OCI-M1 (cell line): ENCODE data around the gene HOXD9.

Experiments
- DNase-seq: peaks from one replicate; lab custom pipeline; 2025; lab: John Stamatoyannopoulos, UW

The HOXD9 gene

DNA sequence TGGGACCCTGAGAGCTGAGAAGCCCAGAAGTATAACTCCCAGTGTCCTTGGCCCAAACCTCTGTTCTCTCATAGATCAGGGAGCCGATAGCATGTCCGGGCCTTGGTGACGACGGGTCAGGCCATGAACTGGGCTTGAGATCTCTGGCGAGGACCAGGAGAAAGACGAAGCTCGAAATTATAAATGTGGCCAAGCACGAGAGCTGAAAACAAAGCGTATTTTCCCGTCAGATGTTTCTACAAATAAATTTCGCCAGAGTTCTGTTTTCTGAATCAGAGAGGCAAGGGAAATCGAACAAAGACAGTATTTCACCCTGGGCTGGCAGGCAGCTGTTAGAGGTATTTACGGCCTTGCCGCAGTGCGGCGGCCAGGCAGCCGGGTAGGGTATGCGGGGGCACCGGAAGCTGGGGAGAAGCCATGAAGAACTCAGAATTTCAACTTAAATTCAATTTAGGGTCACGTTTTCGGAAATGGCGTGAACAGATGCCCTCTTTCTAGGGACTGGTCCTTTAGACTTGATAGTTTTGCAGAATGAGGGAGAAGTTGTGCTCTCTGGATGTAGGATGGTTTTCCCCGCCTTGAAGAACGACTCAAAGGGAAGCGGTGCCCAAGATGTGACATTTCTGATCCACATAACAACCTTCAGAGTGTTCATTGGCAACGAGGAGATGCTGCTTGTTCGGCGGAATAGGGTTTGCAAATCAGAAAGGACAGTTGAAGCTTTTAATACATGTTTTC is 16.6 kb downstream of the HOXD9 start:
- no peak for DNase-seq

DNA sequence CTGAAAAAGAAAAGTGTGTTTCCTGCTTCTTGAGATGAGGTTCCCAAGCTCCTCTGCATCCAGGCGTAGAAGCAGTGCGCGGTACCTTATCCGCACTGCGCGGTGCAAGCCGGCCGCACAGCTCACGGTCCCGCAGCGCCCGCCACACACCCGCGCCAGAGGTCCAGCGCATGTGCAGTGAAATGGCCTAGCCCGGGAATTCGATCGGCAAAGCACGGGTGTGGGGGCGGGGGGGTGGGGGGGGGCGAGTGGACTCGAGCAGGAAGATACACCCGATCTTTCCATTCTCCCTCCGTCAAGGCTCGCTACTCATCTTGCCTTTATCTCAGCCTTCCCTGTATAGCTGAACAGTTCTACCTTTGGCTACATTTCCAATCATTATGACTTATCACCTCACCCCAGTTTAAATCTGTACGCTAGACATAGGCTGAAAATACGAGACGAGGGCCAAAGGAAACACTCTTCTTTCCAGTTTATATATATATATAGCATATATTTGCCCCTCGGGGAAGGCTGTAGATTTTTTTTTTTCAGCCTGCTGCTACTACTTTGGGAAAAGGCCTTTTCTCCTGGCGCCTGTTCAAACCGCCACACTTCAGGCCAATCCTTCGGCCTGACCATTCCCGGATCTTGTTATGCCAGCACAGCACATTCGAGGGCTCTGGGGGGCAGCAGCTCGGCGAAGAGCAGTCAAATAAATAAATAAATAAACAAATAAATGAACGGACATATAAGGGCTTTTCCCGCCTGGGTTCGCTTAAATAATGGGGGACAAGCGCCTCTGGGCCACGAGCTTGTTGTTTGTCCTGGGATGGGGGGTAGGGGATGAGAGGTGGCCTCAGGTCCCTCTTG is 17.4 kb downstream of the HOXD9 start:
- DNase-seq, result no peak

DNA sequence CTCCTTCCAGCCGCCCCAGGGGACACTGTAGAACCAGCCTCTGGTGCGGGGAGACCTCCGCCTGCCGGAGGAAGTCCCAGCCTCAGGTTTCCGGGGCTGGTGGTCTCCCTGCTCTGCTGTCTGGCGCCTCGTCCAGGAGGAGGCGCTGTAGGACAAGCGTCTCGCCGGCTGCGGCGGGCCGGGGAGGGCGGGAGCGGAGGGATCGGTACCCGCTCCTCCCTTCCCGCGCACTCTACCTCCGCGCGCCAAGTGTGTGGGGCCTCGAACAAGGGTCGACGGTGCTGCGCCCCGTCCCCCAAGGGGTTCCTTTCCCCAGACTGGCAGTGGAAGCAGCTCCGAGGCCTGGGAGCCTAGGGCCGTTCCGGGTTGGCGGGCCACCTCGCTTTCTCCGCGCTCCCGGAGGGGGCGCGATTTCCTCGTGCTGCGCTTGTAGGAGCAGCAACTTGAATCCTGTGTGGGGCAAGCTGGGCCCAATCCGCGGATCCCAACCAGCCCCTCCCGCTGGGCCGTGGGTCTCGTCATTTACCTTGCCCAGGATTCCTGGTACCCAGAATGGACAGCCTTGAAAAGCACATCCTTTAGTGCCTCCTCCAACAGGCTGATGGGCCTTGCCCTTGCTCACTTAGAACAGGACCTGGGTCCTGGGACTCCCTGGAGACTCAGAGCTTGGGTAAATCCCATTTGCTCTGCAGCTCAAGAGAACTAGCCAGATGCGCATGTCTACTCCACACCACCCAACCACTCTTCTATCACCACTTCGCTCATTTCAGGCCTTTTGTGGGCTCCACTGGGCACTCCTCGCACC is 18.2 kb downstream of the HOXD9 start:
- peak; percentile 93 for DNase-seq

DNA sequence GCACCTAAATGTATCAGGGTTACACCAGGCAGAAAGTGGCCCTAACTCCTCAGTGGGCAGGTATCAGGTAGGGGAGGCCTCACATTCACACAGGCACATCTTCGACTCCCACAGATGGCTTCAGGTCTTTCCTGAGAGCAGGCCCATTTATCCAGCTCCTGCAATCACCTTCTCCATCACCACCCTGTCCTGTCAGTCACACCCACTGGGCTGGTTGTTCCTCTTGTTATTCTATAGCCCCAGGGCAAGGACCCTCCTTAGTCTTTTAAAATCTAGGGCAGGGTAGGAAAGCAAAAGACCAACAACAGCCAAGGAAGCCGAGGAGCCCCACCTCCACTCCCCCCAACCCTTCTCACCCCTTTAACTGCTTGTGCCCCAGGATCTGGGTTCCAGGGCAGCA is 19.8 kb downstream of the HOXD9 start:
- no peak for DNase-seq

DNA sequence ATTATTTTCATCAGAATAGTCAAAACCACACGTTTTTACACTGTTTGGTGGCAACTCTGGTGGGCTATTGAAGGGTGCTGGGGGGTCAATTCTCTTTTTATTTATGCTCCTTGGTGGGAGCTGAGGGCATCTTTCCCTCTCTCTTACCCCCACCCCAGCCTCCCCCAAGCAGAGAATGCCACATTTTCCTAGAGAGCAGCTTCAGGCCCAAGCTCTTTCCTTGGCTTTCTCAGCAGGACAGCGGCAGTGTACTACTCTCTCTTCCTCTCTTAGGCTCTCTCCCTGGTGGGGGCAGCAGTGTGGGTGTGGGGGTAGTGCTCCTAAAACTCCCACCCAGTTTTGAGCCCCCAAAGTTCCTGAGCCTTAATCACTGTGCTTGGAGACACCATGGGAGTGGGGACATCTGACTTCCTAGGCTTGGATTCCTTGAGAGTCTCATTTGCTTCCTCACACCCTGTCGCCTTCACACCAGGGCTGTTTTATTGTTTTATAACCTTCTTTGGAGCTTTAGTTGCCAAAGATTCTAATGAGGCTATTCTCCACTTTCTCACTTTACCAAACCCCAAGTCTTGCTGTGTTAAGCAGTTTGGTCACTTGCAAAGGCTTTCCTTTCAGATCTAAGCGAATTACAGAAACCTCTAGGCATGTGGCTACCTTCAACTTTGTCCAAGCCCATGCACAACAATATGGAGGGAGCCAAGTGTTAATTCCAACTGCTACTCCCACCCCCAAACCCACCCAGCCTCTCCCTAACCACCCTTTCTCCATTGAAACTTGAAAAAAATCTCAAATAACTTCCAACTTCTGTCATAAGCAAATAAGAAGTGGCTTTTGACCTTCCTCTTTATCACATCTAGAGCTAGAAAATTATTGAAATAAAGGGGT is 22.8 kb downstream of the HOXD9 start:
- DNase-seq, result no peak

DNA sequence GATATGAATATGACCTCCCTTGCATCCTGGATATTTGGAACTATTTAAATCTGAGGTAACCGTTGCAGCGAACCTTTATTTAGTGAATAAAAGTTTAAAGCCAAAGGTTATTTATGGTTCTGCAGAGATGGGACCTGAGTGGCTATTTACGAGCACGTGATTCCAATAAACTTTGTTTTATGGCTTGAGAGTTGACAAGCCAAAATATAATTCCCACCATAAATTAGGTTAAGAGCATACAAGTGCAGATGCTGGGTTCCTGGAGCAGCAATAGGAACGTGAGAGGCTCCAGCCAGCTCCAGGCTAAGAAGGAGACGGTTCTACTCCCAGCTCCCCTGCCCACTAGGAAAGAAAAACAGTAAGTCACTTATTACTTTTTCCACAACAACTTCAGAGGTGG is 23.6 kb downstream of the HOXD9 start:
- no peak for DNase-seq

DNA sequence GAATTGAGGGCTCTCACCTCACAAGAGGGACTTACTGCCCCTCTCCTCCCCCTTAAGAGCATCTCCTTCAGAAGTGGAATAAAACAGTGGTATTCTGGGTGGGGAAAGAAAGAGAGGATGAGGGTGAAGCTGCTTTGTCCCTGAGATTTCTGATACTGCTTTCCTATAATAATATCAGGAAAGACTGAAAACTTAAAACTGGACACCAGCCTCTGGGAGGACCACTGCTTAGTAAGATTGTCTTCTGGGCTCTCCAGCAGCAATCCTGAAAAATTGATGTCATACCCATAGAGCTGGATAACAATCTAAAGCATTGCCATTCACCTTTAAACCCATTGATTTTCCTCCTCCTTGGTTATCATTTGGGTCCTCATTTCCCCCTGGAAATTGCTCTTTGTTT is 24.1 kb downstream of the HOXD9 start:
- no peak for DNase-seq

DNA sequence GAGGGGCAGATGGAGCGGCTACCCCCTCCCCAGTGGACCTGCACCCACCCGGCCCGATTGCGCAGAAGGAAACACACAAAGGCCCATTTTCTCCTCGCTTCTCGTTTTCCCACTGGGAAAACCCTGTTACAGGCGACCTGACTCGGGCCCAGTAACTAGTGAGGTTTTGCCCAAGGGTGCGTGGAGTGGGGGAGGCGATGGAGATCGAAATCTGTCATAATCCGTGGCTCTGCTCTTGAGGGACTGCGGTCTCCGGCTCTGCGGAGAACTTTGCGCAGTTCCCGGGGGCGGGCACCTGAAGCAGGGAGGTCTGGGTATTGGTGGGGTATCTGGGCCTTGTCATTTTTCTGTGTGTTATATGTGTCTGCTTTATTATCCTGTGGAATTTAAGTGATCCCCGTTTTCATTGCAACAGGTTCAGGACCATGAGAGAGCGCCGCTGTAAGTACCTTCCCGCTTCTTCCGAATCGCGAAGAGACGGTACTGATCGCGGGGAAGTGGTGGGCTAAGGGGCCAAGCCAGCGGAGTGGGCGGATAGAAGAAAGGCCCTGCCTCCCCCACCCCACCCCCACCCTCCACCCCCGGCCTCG is 24.8 kb downstream of the HOXD9 start:
- no peak for DNase-seq

DNA sequence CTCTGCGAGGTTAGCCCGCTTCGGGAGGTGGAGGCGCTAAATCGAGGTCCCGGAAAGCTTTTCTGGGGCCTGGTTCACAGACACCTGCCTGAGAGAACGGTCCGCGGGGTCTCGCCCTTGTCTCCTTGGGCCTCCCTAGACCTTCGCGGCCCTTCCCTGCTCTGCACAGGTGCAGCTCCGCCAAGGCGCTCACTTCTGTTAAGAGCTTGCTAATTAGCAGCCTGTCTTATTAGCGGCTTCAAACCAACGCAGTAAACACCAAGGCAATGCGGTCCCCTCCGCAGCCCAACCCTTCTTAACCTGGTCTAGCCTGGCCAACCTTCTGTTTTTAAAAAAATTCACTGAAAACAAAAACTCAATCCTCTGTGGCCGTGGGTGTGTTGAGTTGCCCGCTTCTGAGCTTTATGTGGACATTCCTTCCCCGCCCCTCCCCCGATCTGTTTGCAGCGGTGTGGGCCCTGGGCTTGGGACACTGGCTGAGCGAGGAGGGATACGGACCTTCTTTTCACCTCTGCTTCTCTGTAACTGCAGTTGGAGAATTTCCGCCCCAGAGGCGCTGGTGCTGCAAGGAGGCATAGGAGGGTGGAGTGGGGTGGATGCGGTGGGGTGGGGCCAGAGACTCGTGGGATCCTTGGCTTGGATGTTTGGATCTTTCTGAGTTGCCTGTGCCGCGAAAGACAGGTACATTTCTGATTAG is 25.4 kb downstream of the HOXD9 start:
- no peak for DNase-seq

DNA sequence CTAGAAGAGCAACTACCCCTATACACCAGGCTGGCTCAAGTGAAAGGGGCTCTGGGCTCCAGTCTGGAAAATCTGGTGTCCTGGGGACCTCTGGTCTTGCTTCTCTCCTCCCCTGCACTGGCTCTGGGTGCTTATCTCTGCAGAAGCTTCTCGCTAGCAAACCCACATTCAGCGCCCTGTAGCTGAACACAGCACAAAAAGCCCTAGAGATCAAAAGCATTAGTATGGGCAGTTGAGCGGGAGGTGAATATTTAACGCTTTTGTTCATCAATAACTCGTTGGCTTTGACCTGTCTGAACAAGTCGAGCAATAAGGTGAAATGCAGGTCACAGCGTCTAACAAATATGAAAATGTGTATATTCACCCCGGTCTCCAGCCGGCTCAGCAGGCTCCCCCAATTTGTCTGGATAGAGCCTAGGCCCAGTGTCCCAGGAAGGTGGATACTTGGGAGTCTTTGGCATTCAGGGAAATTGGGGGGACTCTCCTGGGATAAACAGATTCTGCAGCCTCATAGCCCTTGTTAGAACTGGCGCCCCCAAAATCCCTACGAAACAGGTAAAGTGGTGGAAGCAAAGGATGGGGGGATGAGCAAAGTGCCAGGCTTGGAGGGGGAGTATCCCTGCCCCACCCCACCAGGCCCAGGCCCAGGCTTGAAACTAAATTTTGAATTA is 26.4 kb downstream of the HOXD9 start:
- no peak for DNase-seq

DNA sequence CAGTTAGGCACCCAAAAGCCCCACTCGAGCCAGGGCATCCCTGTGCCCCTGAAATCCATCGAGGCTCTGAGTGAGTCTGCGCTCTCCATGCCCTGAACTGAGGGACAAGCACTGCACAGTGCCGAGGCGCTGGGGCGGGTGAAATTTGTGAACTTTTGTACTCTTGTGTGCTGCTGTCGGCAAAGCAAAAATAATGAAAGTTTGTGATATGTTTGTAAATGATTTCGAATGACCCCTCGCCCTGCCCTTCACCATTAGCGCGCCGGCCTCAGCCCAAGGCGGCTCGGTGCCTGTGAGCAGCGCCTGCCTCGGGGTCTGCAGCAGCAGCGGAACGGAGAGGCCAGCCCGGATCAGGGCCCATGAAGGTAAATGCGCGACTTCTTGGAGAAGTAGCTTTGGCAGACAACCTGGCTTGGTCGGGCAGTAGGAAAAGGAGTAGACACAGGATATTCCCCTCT is 27.0 kb downstream of the HOXD9 start:
- no peak for DNase-seq

DNA sequence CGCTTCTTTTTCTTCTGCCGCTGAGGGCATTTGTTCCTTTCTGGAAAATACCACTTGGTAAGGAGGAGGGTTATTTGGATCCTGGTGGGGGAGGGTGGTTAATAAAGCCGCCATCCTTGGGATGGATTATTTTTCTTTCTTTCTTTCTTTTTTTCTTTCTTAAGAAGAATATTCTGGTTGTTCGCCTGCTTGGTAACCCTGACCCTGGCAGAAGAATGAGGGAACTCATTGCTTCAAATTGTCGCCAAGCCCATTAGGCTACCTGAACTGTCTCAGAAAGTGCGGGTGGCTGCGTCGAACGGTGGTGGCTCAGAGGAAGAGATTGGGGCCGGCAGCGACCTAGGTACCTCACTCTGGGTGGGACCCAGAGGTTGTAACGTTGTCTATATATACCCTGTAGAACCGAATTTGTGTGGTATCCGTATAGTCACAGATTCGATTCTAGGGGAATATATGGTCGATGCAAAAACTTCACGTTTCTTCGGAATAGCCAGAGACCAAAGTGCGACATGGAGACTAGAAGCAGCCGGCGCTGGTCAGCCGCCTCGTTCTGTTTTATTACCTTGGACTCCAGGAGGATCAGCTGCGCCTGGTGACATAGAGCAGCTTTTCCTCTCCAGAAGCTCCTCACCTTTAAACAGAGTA is 27.5 kb downstream of the HOXD9 start:
- no peak for DNase-seq

DNA sequence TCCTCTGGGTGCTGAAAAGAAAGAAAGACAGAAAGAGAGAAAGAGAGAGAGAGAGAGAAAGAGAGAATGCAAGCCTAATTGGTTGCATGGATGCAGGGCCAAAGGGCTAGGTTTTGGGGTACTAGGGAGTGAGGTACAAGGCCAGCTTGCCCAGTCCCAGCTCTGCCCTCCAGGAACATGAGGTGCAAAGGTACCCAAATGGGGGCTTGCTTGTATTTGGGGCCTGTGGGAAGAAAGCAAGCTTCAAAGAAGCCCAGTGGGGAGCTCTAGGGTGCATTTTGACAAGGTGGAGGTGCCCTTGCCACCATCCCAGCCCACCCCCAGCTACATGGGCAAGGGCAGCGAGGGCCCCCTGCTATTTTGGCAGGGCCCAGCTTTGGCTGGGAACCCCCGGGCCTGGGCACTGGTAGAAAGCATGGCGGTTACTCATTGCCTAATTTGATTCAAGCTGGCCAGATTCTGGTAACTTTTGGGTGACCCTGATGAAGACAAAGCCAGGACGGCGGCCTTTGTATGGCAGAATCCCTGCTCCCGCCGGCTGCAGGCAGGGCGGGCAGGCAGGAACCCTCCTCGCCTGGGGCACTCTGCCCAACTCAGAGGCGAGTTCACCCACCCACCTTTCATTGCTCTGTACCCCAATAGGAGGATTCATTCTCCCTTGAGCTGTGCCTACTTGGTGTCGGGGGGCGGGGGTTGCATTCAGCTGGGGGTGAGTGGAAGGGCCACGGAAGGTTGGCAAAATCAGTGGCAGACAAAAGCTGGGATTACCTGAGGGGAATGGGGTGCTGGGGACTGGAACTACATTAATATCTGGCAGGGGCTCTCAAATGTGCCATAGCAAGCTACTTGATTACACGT is 28.3 kb downstream of the HOXD9 start:
- no peak for DNase-seq

DNA sequence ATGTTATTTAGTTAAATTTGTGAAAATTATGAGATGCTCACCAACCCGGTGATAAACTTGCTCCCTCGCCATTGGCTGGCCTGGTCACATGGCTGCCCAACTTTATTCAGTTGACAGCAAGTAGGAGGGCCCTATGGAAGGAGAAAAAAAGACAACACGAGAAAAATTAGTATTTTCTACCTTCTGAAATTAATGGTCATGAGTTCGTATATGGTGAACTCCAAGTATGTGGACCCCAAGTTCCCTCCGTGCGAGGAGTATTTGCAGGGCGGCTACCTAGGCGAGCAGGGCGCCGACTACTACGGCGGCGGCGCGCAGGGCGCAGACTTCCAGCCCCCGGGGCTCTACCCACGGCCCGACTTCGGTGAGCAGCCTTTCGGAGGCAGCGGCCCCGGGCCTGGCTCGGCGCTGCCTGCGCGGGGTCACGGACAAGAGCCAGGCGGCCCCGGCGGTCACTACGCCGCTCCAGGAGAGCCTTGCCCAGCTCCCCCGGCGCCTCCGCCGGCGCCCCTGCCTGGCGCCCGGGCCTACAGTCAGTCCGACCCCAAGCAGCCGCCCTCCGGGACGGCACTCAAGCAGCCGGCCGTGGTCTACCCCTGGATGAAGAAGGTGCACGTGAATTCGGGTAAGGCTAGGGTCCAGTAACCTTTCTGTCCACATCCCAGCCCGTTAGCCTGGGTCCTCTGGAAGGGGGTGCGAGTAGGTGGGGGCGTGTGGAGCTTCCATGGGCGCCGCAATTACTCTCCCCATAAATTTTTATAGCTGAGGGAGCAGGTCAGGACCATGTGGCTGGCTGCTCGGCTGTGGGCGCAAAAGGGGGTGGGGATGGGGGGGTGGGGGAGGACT is 29.1 kb downstream of the HOXD9 start, which contains the start of gene HOXD4:
Gene HOXD4 (plus strand): TSS at position 109 of the 846 bp plus-strand sequence. CDS start 84 bp downstream, at position 193.
- DNase-seq, result no peak

DNA sequence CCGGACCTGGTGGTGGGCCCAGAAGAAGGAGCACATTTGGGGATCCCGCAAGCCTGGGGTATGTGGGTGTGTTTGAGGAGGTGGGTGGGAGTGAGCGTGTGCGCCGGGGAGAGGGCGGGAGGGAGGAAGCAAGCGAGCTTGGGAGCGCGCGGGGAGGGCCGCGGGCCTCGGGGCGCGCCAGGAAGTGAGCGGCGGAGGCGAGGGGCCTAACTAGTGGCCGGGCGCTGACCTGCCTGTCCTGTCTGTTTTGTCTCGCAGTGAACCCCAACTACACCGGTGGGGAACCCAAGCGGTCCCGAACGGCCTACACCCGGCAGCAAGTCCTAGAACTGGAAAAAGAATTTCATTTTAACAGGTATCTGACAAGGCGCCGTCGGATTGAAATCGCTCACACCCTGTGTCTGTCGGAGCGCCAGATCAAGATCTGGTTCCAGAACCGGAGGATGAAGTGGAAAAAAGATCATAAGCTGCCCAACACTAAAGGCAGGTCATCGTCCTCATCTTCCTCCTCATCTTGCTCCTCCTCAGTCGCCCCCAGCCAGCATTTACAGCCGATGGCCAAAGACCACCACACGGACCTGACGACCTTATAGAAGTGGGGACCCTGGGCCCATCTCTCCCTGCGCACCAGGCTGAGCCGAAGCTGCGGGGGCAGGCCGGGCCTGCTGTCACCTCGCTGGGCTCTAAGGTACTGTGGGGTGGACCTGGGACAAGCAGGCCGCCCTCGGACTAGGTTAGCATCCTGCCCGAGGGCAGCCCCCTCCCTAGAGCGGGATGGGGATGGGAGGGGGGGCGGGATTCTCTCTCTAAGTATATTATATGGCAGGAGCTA is 30.0 kb downstream of the HOXD9 start:
- DNase-seq, result no peak

DNA sequence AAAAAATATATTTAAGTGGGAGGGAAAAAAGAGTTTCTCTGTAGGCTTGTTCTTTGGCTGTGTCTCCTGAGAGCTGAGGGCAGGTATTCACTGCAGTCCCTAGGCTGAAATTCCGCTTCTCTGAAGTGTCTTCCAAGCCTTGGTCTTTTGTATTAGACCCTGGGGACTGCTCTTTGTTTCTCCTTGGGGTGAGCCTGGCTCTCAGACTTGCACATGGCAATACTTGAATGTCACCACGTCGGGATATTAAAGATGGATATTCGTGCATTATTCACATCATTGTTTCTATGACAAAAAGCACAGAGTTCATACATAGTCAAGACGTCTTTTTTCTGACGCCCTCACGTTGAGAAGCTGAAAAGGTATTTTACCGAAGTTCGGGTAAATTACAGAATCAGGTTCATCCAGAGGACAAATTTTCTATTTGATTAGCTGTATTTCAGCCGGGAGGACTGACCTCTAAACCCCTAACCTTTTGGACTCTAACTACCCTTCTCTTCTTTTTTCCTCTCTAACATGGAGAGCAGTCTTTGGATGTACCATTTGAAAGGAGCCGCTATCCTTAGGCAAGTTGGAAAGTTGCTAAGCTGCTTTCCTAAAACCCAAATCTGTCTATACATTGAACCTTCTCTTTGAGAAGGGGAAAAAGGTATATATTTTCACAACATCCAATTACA is 32.2 kb downstream of the HOXD9 start:
- DNase-seq, result no peak
